ENCODE data around the gene ESYT2.

Gene ESYT2

GRCh38 chr7:158774952-158775351, 54.4 kb downstream of the ESYT2 start:
- in situ Hi-C loops (cut with HindIII; ENCODE audit: low sequenced_read_pairs): no loop called here

- in situ Hi-C loops (cut with HindIII; ENCODE audit: low sequenced_read_pairs): no loop called here
These were observed 56.4 kb downstream of the ESYT2 start for GRCh38 chr7:158772916-158773315.

GRCh38 chr7:158771213-158771834, 58.0 kb downstream of the ESYT2 start:
- in situ Hi-C loops (cut with HindIII; ENCODE audit: low sequenced_read_pairs): no loop called here

- in situ Hi-C loops (cut with HindIII; ENCODE audit: low sequenced_read_pairs): no loop called here
These were observed 61.6 kb downstream of the ESYT2 start for GRCh38 chr7:158767707-158768106.

GRCh38 chr7:158766570-158767281, 62.6 kb downstream of the ESYT2 start:
- in situ Hi-C loops (cut with HindIII; ENCODE audit: low sequenced_read_pairs): no loop called here

- in situ Hi-C loops (cut with HindIII; ENCODE audit: low sequenced_read_pairs): no loop called here
These were observed 64.3 kb downstream of the ESYT2 start for GRCh38 chr7:158765020-158765419.

GRCh38 chr7:158763454-158764033, 65.8 kb downstream of the ESYT2 start:
- in situ Hi-C loops (cut with HindIII; ENCODE audit: low sequenced_read_pairs): no loop called here

- in situ Hi-C loops (cut with HindIII; ENCODE audit: low sequenced_read_pairs): no loop called here
These were observed 67.4 kb downstream of the ESYT2 start for GRCh38 chr7:158761945-158762344.

- in situ Hi-C loops (cut with HindIII; ENCODE audit: low sequenced_read_pairs): no loop called here
These were observed 68.4 kb downstream of the ESYT2 start for GRCh38 chr7:158760936-158761335.

GRCh38 chr7:158760445-158760764, 68.9 kb downstream of the ESYT2 start:
- in situ Hi-C loops (cut with HindIII; ENCODE audit: low sequenced_read_pairs): no loop called here

GRCh38 chr7:158759749-158760444, 69.4 kb downstream of the ESYT2 start:
- in situ Hi-C loops (cut with HindIII; ENCODE audit: low sequenced_read_pairs): no loop called here

- in situ Hi-C loops (cut with HindIII; ENCODE audit: low sequenced_read_pairs): no loop called here
These were observed 70.1 kb downstream of the ESYT2 start for GRCh38 chr7:158759245-158759614.

- in situ Hi-C loops (cut with HindIII; ENCODE audit: low sequenced_read_pairs): no loop called here
These were observed 70.6 kb downstream of the ESYT2 start for GRCh38 chr7:158758586-158759244.

- in situ Hi-C loops (cut with HindIII; ENCODE audit: low sequenced_read_pairs): no loop called here
These were observed 71.8 kb downstream of the ESYT2 start for GRCh38 chr7:158757404-158757989.

GRCh38 chr7:158754746-158755444, 74.4 kb downstream of the ESYT2 start:
- in situ Hi-C loops (cut with HindIII; ENCODE audit: low sequenced_read_pairs): no loop called here

GRCh38 chr7:158753900-158754299, 75.4 kb downstream of the ESYT2 start:
- in situ Hi-C loops (cut with HindIII; ENCODE audit: low sequenced_read_pairs): no loop called here

- in situ Hi-C loops (cut with HindIII; ENCODE audit: low sequenced_read_pairs): no loop called here
These were observed 77.6 kb downstream of the ESYT2 start for GRCh38 chr7:158751751-158752150.

- in situ Hi-C loops (cut with HindIII; ENCODE audit: low sequenced_read_pairs): no loop called here
These were observed 78.1 kb downstream of the ESYT2 start for GRCh38 chr7:158751199-158751598.

GRCh38 chr7:158750702-158751101, 78.6 kb downstream of the ESYT2 start:
- in situ Hi-C loops (cut with HindIII; ENCODE audit: low sequenced_read_pairs): no loop called here

- in situ Hi-C loops (cut with HindIII; ENCODE audit: low sequenced_read_pairs): no loop called here
These were observed 79.9 kb downstream of the ESYT2 start for GRCh38 chr7:158749396-158749795.
